ENCODE data around the gene GPBAR1.

DNA sequence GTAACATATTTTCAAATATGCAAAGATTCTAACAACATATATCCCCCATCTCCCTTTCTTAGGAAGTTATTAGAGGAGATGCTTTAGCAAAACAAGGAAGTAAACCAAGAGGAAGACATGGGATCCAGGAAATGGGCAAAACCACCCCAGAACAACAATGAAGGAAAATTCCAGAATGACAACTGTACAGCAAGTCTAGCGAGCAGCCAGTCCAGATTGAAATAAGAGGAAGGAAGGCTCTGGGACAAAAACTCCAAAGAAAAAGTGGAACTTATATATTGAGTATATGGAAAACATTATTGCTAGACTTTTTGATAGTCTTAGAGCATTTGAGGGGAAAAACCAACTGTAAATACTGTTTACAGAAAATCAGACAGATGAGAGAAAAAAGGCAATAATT, 46.7 kb upstream of the GPBAR1 start:
- TF ChIP-seq, protein P1, sequence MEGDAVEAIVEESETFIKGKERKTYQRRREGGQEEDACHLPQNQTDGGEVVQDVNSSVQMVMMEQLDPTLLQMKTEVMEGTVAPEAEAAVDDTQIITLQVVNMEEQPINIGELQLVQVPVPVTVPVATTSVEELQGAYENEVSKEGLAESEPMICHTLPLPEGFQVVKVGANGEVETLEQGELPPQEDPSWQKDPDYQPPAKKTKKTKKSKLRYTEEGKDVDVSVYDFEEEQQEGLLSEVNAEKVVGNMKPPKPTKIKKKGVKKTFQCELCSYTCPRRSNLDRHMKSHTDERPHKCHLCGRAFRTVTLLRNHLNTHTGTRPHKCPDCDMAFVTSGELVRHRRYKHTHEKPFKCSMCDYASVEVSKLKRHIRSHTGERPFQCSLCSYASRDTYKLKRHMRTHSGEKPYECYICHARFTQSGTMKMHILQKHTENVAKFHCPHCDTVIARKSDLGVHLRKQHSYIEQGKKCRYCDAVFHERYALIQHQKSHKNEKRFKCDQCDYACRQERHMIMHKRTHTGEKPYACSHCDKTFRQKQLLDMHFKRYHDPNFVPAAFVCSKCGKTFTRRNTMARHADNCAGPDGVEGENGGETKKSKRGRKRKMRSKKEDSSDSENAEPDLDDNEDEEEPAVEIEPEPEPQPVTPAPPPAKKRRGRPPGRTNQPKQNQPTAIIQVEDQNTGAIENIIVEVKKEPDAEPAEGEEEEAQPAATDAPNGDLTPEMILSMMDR (IDR thresholded peaks at IDR 0.05) = no peak
- TF ChIP-seq POLR2A (IDR thresholded peaks at IDR 0.05) = no peak

Measured in thyroid gland (tissue), 4 donors.